ENCODE data around the gene NGRN.

Gene NGRN

GRCh38 chr15:90265271-90266060 lies at the start of gene NGRN:
Gene NGRN, plus strand, starts transcription at chr15:90265672. Its CDS starts 41 bp downstream, at chr15:90265713.
- FAIRE-seq, result peak; percentile 95
- peak; percentile 83 for DNase-seq (ENCODE audit: insufficient read length, low spot score)

- DNase-seq (ENCODE audit: insufficient read length, low spot score), result no peak
- FAIRE-seq, result no peak
These were observed 47.6 kb upstream of the NGRN start for GRCh38 chr15:90217671-90218394.

DNA sequence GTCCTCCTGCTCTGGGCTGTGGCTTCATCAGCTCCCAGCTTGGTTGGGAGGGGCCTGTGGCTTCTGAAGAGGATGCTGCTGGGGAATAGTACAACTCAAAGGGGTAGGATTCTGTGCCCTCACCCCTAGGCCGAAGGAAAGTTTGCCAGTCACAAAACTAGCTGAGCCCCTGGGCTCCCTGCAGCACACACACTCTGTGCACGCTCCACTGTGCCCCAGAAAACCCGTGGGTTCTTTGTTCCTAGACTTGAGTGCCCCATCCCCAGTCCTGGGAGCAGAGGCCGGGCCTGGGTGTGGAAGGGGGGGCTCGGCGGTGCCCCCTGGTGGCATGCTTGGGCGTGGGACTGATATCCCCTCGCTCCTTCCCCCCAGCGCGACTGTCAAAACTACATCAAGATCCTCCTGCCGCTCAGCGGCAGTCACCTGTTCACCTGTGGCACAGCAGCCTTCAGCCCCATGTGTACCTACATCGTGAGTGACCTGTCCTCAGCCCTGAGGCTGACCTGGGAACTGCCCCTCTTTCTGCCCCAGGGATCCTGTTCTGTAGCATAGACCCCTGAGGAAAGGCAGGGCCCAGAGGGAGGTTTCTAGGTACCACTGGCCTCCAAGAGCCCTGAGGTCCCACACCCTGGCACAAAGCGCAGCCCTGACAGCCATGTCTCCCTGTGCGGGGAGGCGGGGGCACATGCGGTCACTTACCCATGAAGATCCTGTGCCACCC lies 45.9 kb upstream of the NGRN start:
- DNase-seq (ENCODE audit: insufficient read length, low spot score) (no peak), FAIRE-seq (no peak)

DNA sequence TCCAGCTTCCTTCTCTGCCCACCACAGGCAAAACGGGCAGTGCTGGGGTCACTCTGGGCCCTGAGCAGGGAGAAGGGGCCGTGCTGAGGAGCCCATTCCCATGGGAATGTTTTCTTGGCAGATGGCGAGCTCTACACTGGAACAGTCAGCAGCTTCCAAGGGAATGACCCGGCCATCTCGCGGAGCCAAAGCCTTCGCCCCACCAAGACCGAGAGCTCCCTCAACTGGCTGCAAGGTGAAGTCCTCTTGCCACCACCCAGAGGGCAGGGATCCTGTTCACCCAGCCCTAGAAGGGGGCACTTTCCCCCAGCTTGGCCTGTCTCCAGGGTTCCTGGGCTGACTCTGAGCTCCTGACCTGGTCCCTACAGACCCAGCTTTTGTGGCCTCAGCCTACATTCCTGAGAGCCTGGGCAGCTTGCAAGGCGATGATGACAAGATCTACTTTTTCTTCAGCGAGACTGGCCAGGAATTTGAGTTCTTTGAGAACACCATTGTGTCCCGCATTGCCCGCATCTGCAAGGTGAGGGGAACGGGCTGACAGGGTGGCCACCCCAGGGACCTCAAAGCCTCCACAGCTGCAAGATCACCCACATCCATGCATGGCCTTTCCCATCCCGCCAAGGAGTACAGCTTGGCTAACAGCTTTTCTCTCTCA lies 44.1 kb upstream of the NGRN start:
- DNase-seq (ENCODE audit: insufficient read length, low spot score) (peak; percentile 65), FAIRE-seq (peak; percentile 71)

DNA sequence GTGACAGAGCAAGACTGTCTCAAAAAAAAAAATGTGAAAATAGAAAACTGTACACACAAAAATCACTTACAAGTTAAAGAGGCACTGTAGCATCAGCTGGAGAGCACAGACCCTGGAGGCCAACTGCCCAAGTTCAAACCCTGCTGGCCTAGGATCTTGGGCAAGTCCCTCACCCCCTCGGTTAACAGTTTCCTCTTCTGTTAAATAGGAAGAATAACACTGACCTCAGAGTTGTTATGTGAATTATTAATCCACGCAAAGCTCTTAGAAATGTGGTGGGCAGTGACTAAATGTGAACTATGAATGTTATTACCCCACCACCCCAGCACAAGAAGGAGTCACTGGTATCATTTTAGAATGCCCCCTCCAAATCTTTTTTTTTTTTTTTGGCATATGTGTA lies 42.9 kb upstream of the NGRN start:
- no peak for FAIRE-seq

GRCh38 chr15:90223441-90224165 lies 41.9 kb upstream of the NGRN start:
- FAIRE-seq (no peak), DNase-seq (ENCODE audit: insufficient read length, low spot score) (no peak)

More for the DNA sequence above, 42.9 kb upstream of the NGRN start:
- DNase-seq (ENCODE audit: insufficient read length, low spot score), result no peak

DNA sequence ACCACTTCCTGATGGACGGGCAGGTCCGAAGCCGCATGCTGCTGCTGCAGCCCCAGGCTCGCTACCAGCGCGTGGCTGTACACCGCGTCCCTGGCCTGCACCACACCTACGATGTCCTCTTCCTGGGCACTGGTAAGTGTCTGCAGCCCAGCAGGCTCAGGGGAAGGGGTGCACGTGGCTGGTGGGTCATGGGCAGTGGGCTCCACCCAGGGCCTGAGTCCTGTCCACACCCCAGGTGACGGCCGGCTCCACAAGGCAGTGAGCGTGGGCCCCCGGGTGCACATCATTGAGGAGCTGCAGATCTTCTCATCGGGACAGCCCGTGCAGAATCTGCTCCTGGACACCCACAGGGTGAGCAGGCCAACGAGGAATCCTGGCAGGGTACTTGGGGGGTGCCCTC lies 40.4 kb upstream of the NGRN start:
- FAIRE-seq, result no peak

DNA sequence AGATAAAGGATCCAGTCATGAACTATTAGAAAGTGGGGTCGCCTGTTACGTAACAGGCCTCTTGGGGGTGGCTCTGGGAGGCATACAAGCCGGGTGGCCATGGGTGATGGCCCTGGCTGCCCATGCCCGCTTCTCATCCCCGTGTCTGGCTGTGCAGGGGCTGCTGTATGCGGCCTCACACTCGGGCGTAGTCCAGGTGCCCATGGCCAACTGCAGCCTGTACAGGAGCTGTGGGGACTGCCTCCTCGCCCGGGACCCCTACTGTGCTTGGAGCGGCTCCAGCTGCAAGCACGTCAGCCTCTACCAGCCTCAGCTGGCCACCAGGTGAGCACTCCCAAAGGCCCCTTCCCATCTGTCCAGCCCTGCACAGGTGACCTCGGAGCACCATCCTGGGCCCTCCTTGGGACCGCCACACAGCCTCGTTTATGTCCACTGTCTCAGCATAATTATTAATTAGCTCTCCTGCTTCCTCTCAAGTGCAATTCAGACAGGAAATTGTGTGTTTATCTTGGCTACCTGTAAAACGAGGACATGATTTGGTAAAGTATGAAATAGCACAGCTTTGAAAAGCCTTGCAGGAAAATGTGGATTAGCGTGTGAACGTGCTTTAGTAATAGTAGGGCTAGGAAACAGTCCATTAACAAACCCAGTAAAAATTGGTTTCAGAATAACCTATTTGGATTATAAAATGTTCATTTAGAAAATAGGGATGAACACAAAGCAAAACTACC lies 39.8 kb upstream of the NGRN start:
- FAIRE-seq, result no peak
- no peak for DNase-seq (ENCODE audit: insufficient read length, low spot score)

More for the DNA sequence above, 40.4 kb upstream of the NGRN start:
- no peak for DNase-seq (ENCODE audit: insufficient read length, low spot score)

DNA sequence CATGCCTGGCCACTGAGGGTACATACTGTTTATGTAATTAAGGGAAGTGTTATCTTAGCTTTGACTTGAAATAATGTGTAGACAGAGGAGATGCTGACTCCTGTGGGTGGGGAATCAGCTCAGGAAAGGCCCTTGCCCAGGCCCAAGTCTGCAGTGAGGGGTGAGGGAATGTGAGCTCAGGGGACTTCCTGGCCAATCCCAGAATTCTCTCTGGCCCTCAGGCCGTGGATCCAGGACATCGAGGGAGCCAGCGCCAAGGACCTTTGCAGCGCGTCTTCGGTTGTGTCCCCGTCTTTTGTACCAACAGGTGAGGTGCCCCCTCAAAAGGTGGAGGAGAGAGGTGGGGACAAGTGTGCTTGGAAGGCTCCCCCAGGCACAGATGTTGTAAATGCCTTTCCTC lies 38.1 kb upstream of the NGRN start:
- FAIRE-seq (no peak), DNase-seq (ENCODE audit: insufficient read length, low spot score) (no peak)

- FAIRE-seq (no peak), DNase-seq (ENCODE audit: insufficient read length, low spot score) (no peak)
These were observed 37.4 kb upstream of the NGRN start for GRCh38 chr15:90227816-90228772.

DNA sequence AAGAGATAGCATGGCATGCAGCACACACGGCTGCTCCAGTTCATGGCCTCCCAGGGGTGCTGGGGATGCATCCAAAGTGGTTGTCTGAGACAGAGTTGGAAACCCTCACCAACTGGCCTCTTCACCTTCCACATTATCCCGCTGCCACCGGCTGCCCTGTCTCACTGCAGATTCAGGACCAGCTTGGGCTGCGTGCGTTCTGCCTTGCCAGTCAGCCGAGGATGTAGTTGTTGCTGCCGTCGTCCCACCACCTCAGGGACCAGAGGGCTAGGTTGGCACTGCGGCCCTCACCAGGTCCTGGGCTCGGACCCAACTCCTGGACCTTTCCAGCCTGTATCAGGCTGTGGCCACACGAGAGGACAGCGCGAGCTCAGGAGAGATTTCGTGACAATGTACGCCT lies 36.5 kb upstream of the NGRN start:
- FAIRE-seq (no peak), DNase-seq (ENCODE audit: insufficient read length, low spot score) (no peak)

DNA sequence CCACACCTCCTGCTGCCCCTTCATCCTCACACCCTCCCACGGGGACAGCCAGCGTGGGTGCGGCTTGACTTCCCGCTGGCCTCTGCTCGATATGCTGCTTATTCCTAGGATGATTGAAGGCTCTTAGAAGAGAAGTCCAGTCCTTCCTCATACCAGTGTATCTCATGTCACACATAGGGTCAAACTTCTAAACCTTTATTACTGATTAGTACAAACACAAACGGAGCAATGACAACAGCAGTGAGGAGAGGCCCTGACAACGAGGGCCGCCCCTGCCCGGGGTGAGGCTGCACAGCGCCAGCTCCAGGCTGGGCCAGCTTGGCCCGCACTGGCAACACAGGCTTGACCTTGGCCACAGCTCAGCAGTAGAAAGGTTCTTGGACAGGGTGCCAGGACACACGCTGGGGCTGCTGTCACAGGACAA lies 35.4 kb upstream of the NGRN start:
- FAIRE-seq (no peak), DNase-seq (ENCODE audit: insufficient read length, low spot score) (no peak)

- FAIRE-seq (no peak), DNase-seq (ENCODE audit: insufficient read length, low spot score) (no peak)
These were observed 34.9 kb upstream of the NGRN start for GRCh38 chr15:90230610-90231009.

- DNase-seq (ENCODE audit: insufficient read length, low spot score) (peak; percentile 67), FAIRE-seq (peak; percentile 81)
These were observed 34.1 kb upstream of the NGRN start for GRCh38 chr15:90231028-90232017.

GRCh38 chr15:90232196-90232595 lies 33.3 kb upstream of the NGRN start:
- no peak for DNase-seq (ENCODE audit: insufficient read length, low spot score)
- no peak for FAIRE-seq

DNA sequence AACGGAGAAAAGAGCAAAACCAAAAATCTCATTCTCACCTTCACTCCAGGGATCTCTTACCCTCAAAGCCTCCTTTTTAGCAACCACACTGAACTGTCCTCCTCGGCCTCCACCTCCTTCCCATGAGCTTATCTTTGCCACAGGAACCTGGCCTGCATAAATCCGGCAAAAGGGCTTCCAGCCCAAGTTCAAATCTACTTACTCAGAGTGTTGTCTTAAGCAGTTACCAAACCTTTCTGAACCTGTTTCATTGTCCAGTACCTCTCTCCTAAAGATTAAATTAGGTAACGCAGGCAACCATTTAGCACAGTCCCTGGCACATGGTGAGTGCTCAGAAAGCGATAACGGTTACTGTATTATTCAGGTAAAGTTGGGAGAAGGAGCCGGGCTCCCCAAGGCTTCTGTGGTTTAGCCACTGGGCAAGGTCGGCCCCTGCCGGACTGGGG lies 32.5 kb upstream of the NGRN start:
- FAIRE-seq, result peak; percentile 49
- no peak for DNase-seq (ENCODE audit: insufficient read length, low spot score)
